Keratinocyte (primary cell): ENCODE measurements around the gene TXNL4A. TPM values are rescaled to one million over a fixed set of nuclear protein-coding genes. Genes with fewer than 3 reads are reported as not detected.

Source experiments
- DNase-seq: peaks from one replicate; pipeline ENCODE4 v3.0.0-alpha.2; 2011; ENCODE audit warnings: low read depth, missing footprints, low spot score
- FAIRE-seq: peaks from 2 replicates; lab custom pipeline; 2011; peaks lifted over from hg19 to GRCh38; lab: Jason Lieb, UNC
- H2AFZ ChIP-seq: 2 replicates; pipeline ENCODE4 v1.6.0; 2012; ENCODE audit warnings: low read length, control low read depth, inconsistent platforms; ENCODE audit not compliant: control insufficient read depth
- H3K27ac ChIP-seq: 2 replicates; pipeline ENCODE4 v1.5.1; 2011; ENCODE audit warnings: low read length; ENCODE audit not compliant: control insufficient read depth, insufficient read depth
- H3K27me3 ChIP-seq: 3 replicates; pipeline ENCODE4 v1.6.0; 2011; ENCODE audit warnings: low read length; ENCODE audit not compliant: control insufficient read depth, insufficient read depth; ENCODE audit errors: extremely low read depth
- H3K36me3 ChIP-seq, 2 experiments: 2 replicates in 1 of 2; 3 replicates in 1 of 2; pipeline ENCODE4 v1.5.1; 2011; ENCODE audit warnings: low read length in 2 of 2, mild to moderate bottlenecking in 1 of 2; ENCODE audit not compliant: control insufficient read depth in 2 of 2, insufficient read depth in 2 of 2; ENCODE audit errors: extremely low read depth in 1 of 2
- H3K4me1 ChIP-seq: 3 replicates; pipeline ENCODE4 v1.5.1; 2011; ENCODE audit warnings: low read length; ENCODE audit not compliant: control insufficient read depth, insufficient read depth; ENCODE audit errors: extremely low read depth
- H3K4me2 ChIP-seq: 3 replicates; pipeline ENCODE4 v1.6.0; 2011; ENCODE audit warnings: low read depth, low read length; ENCODE audit not compliant: control insufficient read depth, insufficient read depth; ENCODE audit errors: extremely low read depth
- H3K4me3 ChIP-seq, 3 experiments: fragments of 200-600 bp in 1 of 3; sonication (generic) in 1 of 3; 2 replicates in 2 of 3; 3 replicates in 1 of 3; pipeline ENCODE4 v1.5.1; 2011 to 2016; ENCODE audit warnings: low read length in 3 of 3, mild to moderate bottlenecking in 3 of 3, control low read depth in 2 of 3, inconsistent platforms in 1 of 3, low read depth in 1 of 3, mixed read lengths in 1 of 3, mixed run types in 1 of 3, moderate library complexity in 1 of 3; ENCODE audit not compliant: control insufficient read depth in 2 of 3, insufficient read depth in 2 of 3; ENCODE audit errors: extremely low read depth in 1 of 3
- H3K79me2 ChIP-seq: 2 replicates; pipeline ENCODE4 v1.6.0; 2012; ENCODE audit warnings: low read length; ENCODE audit not compliant: control insufficient read depth, insufficient read depth
- H3K9ac ChIP-seq: 3 replicates; pipeline ENCODE4 v1.6.0; 2011; ENCODE audit warnings: low read length; ENCODE audit not compliant: control insufficient read depth, insufficient read depth; ENCODE audit errors: extremely low read depth
- H3K9me1 ChIP-seq: 3 replicates; pipeline ENCODE4 v1.6.0; 2011; ENCODE audit warnings: low read length; ENCODE audit not compliant: control insufficient read depth, insufficient read depth; ENCODE audit errors: extremely low read depth
- H3K9me3 ChIP-seq: 2 replicates; pipeline ENCODE4 v1.5.1; 2012; ENCODE audit warnings: low read depth, low read length; ENCODE audit not compliant: control insufficient read depth
- H4K20me1 ChIP-seq: 3 replicates; pipeline ENCODE4 v1.6.0; 2011; ENCODE audit warnings: low read length; ENCODE audit not compliant: control insufficient read depth, insufficient read depth; ENCODE audit errors: extremely low read depth
- CTCF ChIP-seq, 3 experiments: IDR thresholded peaks in 1 of 3; conservative IDR thresholded peaks in 1 of 3; optimal IDR thresholded peaks in 1 of 3; 2 replicates in 2 of 3; 3 replicates in 1 of 3; pipeline versions ENCODE3 to v1.5.1; 2011; ENCODE audit warnings: low read length in 3 of 3, mild to moderate bottlenecking in 3 of 3, moderate library complexity in 2 of 3, control low read depth in 1 of 3, inconsistent platforms in 1 of 3; ENCODE audit not compliant: insufficient read depth in 2 of 3; ENCODE audit errors: extremely low read depth in 1 of 3
- EZH2 ChIP-seq: IDR thresholded peaks from one replicate; pipeline ENCODE4 v1.6.1; 2012; ENCODE audit warnings: inconsistent platforms, mild to moderate bottlenecking, low read length, moderate library complexity
- dilution Hi-C: fragments of 300-500 bp; cut with MboI; formaldehyde crosslinking; loops from one replicate; pipeline ENCODE4 v1.7.0; 2020; ENCODE audit warnings: low sequenced_read_pairs; ENCODE audit not compliant: extremely low pct_ligation_motif_present
- polyA plus RNA-seq, 5 experiments: library from polyadenylated mRNA; depleted of rRNA in 3 of 5; stranded (reverse) in 3 of 5; stranded (forward) in 1 of 5; unstranded in 1 of 5; fragments of >200 nt; gene quantifications; 1 replicate in 1 of 5; 2 replicates in 3 of 5; 3 replicates in 1 of 5; pipeline versions ENCODE4 v1.2.1 to v1.2.3, GENCODE V29; 2011 to 2012; ENCODE audit warnings: missing spikeins in 2 of 5, low read depth in 1 of 5, low replicate concordance in 1 of 5

TXNL4A gene
- polyA plus RNA-seq, 1 donor (not counting 4 experiments of a cell fraction or from before 2014, with no cell fraction given) = 142 TPM

- H3K79me2 ChIP-seq = peaks cover 72% of the 10 kb centered on the region
- H3K9me1 ChIP-seq = peaks cover 7% of the 10 kb centered on the region
- H3K4me2 ChIP-seq = no peak overlapping the region
- FAIRE-seq = no peak
- peaks cover 17% of the 10 kb centered on the region for H4K20me1 ChIP-seq
- H3K27ac ChIP-seq = no peak overlapping the region
- no peak overlapping the region for H3K4me3 ChIP-seq
- no peak overlapping the region for H3K9ac ChIP-seq
- H3K9me3 ChIP-seq = no peaks in the 10 kb centered on the region
- peaks cover 21 to 34% of the 10 kb centered on the region in 2 experiments for H3K36me3 ChIP-seq
- DNase-seq = no peak
- dilution Hi-C loops = no loop called here
- TF ChIP-seq CTCF (optimal IDR thresholded peaks at IDR 0.05 in 1 of 3, IDR thresholded peaks at IDR 0.05 in 1 of 3, conservative IDR thresholded peaks at IDR 0.05 in 1 of 3; ENCODE audit: extremely low read depth in 1 of 3, insufficient read depth in 2 of 3, low read length in 3 of 3) = no peak
- TF ChIP-seq EZH2 = no peak
- no peak overlapping the region for H2AFZ ChIP-seq
- H3K27me3 ChIP-seq = no peaks in the 10 kb centered on the region
- peaks cover 14% of the 10 kb centered on the region for H3K4me1 ChIP-seq
Observed at GRCh38 chr18:79973517-79973916, 14.8 kb downstream of the TXNL4A start.

GRCh38 chr18:79972720-79973119 lies 15.6 kb downstream of the TXNL4A start:
- Histone ChIP-seq H4K20me1 (peaks cover 17% of the 10 kb centered on the region), H3K4me1 (peaks cover 14% of the 10 kb centered on the region), H3K27me3 (no peaks in the 10 kb centered on the region), H3K4me3 (no peak overlapping the region), H3K36me3 (peaks cover 26 to 34% of the 10 kb centered on the region in 2 experiments), H3K9me1 (peaks cover 7% of the 10 kb centered on the region), H3K4me2 (no peak overlapping the region), H3K9ac (no peak overlapping the region), H3K27ac (no peak overlapping the region), H3K9me3 (no peaks in the 10 kb centered on the region), H2AFZ (no peak overlapping the region), H3K79me2 (peaks cover 67% of the 10 kb centered on the region)
- FAIRE-seq = no peak
- TF ChIP-seq CTCF (optimal IDR thresholded peaks at IDR 0.05 in 1 of 3, IDR thresholded peaks at IDR 0.05 in 1 of 3, conservative IDR thresholded peaks at IDR 0.05 in 1 of 3; ENCODE audit: extremely low read depth in 1 of 3, insufficient read depth in 2 of 3, low read length in 3 of 3) (no peak), EZH2 (no peak)
- dilution Hi-C loops = no loop called here
- DNase-seq = no peak
